Sigmoid colon (tissue), 7 donors: ENCODE results near the gene SMIM22. TPM values are rescaled to one million over a fixed set of nuclear protein-coding genes. Genes with fewer than 3 reads are reported as not detected.

Experiments used
- DNase-seq: peaks from one replicate; pipeline ENCODE4 v3.0.0-alpha.2; 2019
- H3K27ac ChIP-seq, 4 donors: fragments of 200-600 bp; sonication (generic); one replicate each; pipeline ENCODE4 v1.5.1; 2016 to 2019; ENCODE audit warnings: mild to moderate bottlenecking in 1 of 4
- H3K27me3 ChIP-seq, 3 donors: fragments of 200-600 bp; sonication (generic); one replicate each; pipeline ENCODE4 v1.5.1; 2019; ENCODE audit warnings: mild to moderate bottlenecking in 1 of 3
- H3K36me3 ChIP-seq, 4 donors: fragments of 200-600 bp; sonication (generic); one replicate each; pipeline ENCODE4 v1.5.1; 2016 to 2019
- H3K4me1 ChIP-seq, 4 donors: fragments of 200-600 bp; sonication (generic); one replicate each; pipeline ENCODE4 v1.5.1; 2017 to 2019
- H3K4me3 ChIP-seq, 4 donors: fragments of 200-600 bp; sonication (generic); one replicate each; pipeline ENCODE4 v1.5.1; 2017 to 2019; ENCODE audit warnings: mild to moderate bottlenecking in 2 of 4, moderate library complexity in 1 of 4
- H3K9me3 ChIP-seq, 4 donors: fragments of 200-600 bp in 3 of 4; sonication (generic) in 3 of 4; one replicate each; pipeline versions ENCODE4 v1.5.1 to v1.6.1; 2013 to 2019
- CTCF ChIP-seq, 4 experiments: fragments of 450-650 bp in 3 of 4; fragments of 200-600 bp in 1 of 4; IDR thresholded peaks; one replicate each; pipeline ENCODE4 v1.5.1; 2016 to 2019; ENCODE audit warnings: antibody characterized with exemption in 4 of 4, mild to moderate bottlenecking in 3 of 4, moderate library complexity in 2 of 4
- EP300 ChIP-seq, 4 donors: sonication (generic); formaldehyde crosslinking; IDR thresholded peaks; one replicate each; pipeline ENCODE4 v1.6.1; 2017; ENCODE audit warnings: antibody characterized with exemption in 4 of 4
- POLR2A ChIP-seq, 2 donors: fragments of 450-650 bp; IDR thresholded peaks; one replicate each; pipeline ENCODE4 v1.6.1; 2016; ENCODE audit warnings: antibody characterized with exemption in 2 of 2, mild to moderate bottlenecking in 2 of 2, moderate library complexity in 2 of 2
- POLR2AphosphoS5 ChIP-seq, 4 donors: sonication (generic); formaldehyde crosslinking; IDR thresholded peaks; one replicate each; pipeline ENCODE4 v1.6.1; 2017; ENCODE audit warnings: antibody characterized with exemption in 4 of 4
- WGBS, 2 donors: extraction: QIAGEN DNeasy Blood & Tissue Kit; methylation state at CpG; one replicate each; pipeline ENCODE4 v1.1.7; 2013; 5-methylcytosine and 5-hydroxymethylcytosine counted together
- intact Hi-C: fragments of 100-400 bp; cut with DNase I; formaldehyde crosslinking; loops from one replicate; pipeline ENCODE4 v1.15.1; 2023
- polyA plus RNA-seq, 3 donors: library from polyadenylated mRNA; stranded (reverse); fragments of 200-250 nt; gene quantifications; one replicate each; pipeline ENCODE4 v1.2.3, GENCODE V29; 2013
- total RNA-seq, 4 donors: library from RNA; depleted of rRNA; stranded (reverse); fragments of >200 nt; gene quantifications; one replicate each; pipeline ENCODE4 v1.1.0, GENCODE V29; 2016
- donor health status: healthy with polysubstance abuse.
- donor health status: Bipolar disorder and iron deficiency.
- donor health status: healthy.

The SMIM22 gene
- total and polyA plus RNA-seq, 7 donors: 848 to 2,006 (median 1,963) TPM; not detected in 4

GRCh38 chr16:4748682-4749411 lies 46.3 kb upstream of the SMIM22 start:
- WGBS, 2 donors: 91 to 93% methylated on average over 16 of the region's 16 CpGs
- Histone ChIP-seq H3K4me3 (no peak overlapping the region), H3K9me3 (no peaks in the 10 kb centered on the region), H3K27me3 (no peaks in the 10 kb centered on the region), H3K27ac (no peak overlapping the region), H3K4me1 (peaks cover 0 to 15% (median 11%) of the 10 kb centered on the region in 4 donors), H3K36me3 (peaks cover 25 to 44% (median 36%) of the 10 kb centered on the region in 4 donors)
- TF ChIP-seq POLR2A (IDR thresholded peaks at IDR 0.05): no peak
- no peak for TF ChIP-seq POLR2AphosphoS5 (IDR thresholded peaks at IDR 0.05)
- no peak for TF ChIP-seq EP300 (IDR thresholded peaks at IDR 0.05)
- no peak for TF ChIP-seq CTCF (IDR thresholded peaks at IDR 0.05)
- intact Hi-C loops: no loop called here
- DNase-seq: no peak

GRCh38 chr16:4749700-4750257 lies 45.4 kb upstream of the SMIM22 start:
- no peak for DNase-seq
- no peaks in the 10 kb centered on the region for H3K9me3 ChIP-seq
- peaks cover 29 to 52% (median 43%) of the 10 kb centered on the region in 4 donors for H3K36me3 ChIP-seq
- intact Hi-C loops: no loop called here
- no peaks in the 10 kb centered on the region for H3K27me3 ChIP-seq
- no peak for TF ChIP-seq POLR2A (IDR thresholded peaks at IDR 0.05)
- no peak for TF ChIP-seq CTCF (IDR thresholded peaks at IDR 0.05)
- TF ChIP-seq EP300 (IDR thresholded peaks at IDR 0.05): no peak
- TF ChIP-seq POLR2AphosphoS5 (IDR thresholded peaks at IDR 0.05): no peak
- WGBS, 2 donors: 86 to 92% methylated on average over 10 of the region's 10 CpGs
- no peak overlapping the region for H3K27ac ChIP-seq
- peaks cover 0 to 15% (median 11%) of the 10 kb centered on the region in 4 donors for H3K4me1 ChIP-seq
- H3K4me3 ChIP-seq: no peak overlapping the region

GRCh38 chr16:4750896-4751295 lies 44.3 kb upstream of the SMIM22 start:
- WGBS, 2 donors: 88 to 91% methylated on average over 8 of the region's 8 CpGs
- intact Hi-C loops: no loop called here

GRCh38 chr16:4752351-4753100 lies 42.6 kb upstream of the SMIM22 start:
- intact Hi-C loops: no loop called here
- WGBS, 2 donors: 92 to 96% methylated on average over 44 of the region's 44 CpGs
- no peaks in the 10 kb centered on the region for H3K27me3 ChIP-seq
- peaks cover 0 to 2% (median under 1%) of the 10 kb centered on the region in 4 donors for H3K4me1 ChIP-seq
- no peak for DNase-seq
- H3K27ac ChIP-seq: no peak overlapping the region
- no peaks in the 10 kb centered on the region for H3K9me3 ChIP-seq
- peaks cover 40 to 79% (median 62%) of the 10 kb centered on the region in 4 donors for H3K36me3 ChIP-seq
- TF ChIP-seq POLR2A (IDR thresholded peaks at IDR 0.05): no peak
- TF ChIP-seq POLR2AphosphoS5 (IDR thresholded peaks at IDR 0.05): no peak
- TF ChIP-seq EP300 (IDR thresholded peaks at IDR 0.05): no peak
- no peak for TF ChIP-seq CTCF (IDR thresholded peaks at IDR 0.05)
- H3K4me3 ChIP-seq: no peak overlapping the region

More at GRCh38 chr16:4750896-4751295, 44.3 kb upstream of the SMIM22 start:
- Histone ChIP-seq H3K36me3 (peaks cover 40 to 63% (median 54%) of the 10 kb centered on the region in 4 donors), H3K9me3 (no peaks in the 10 kb centered on the region), H3K27ac (no peak overlapping the region), H3K4me3 (no peak overlapping the region), H3K4me1 (peaks cover 0 to 15% (median 11%) of the 10 kb centered on the region in 4 donors), H3K27me3 (no peaks in the 10 kb centered on the region)
- no peak for TF ChIP-seq POLR2A (IDR thresholded peaks at IDR 0.05)
- no peak for TF ChIP-seq EP300 (IDR thresholded peaks at IDR 0.05)
- TF ChIP-seq POLR2AphosphoS5 (IDR thresholded peaks at IDR 0.05): no peak
- TF ChIP-seq CTCF (IDR thresholded peaks at IDR 0.05): no peak
- DNase-seq: no peak
